PC-9 (cell line): ENCODE results near the gene LGALS1.
"Not testable (repeated sequence)": the region's sequence is repeated elsewhere in the genome, so short reads cannot be mapped to it uniquely, and the experiment has no call there.

Experiments used
- CTCF ChIP-seq: fragments of 200-600 bp; sonication (generic); conservative IDR thresholded peaks from 2 replicates; pipeline ENCODE4 v1.6.1; 2017; ENCODE audit warnings: mixed run types, antibody characterized with exemption, mild to moderate bottlenecking, moderate library complexity
- EZH2 ChIP-seq: fragments of 200-600 bp; sonication (generic); IDR thresholded peaks from 2 replicates; pipeline ENCODE4 v1.8.0; 2017; ENCODE audit warnings: antibody characterized with exemption, low read depth

GRCh38 chr22:37656583-37656982 lies 18.9 kb upstream of the LGALS1 start:
- TF ChIP-seq EZH2, CTCF: not testable (repeated sequence)
